ENCODE data around the gene LZTS2.
A peak's percentile ranks its signal among the peaks of the same experiment; 100 is the strongest.

LZTS2 gene

GRCh38 chr10:100979791-100980272 is 19.8 kb upstream of the LZTS2 start:
- H3K9ac ChIP-seq (ENCODE audit: low read length in 2 of 2), result no peak overlapping the region
- H3K27ac ChIP-seq (ENCODE audit: low read length), result no peak overlapping the region
- peaks cover 22 to 46% of the 10 kb centered on the region in 2 donors for H3K36me3 ChIP-seq (ENCODE audit: control insufficient read depth in 2 of 2, insufficient read depth in 2 of 2, low read length in 2 of 2)
- no peaks in the 10 kb centered on the region for H3K4me1 ChIP-seq (ENCODE audit: control insufficient read depth, insufficient read depth, low read length)
- no peaks in the 10 kb centered on the region for H3K9me3 ChIP-seq (ENCODE audit: control insufficient read depth in 2 of 2, low read length in 2 of 2)
- no peaks in the 10 kb centered on the region for H3K27me3 ChIP-seq (ENCODE audit: control insufficient read depth in 1 of 2, insufficient read depth in 2 of 2, low read length in 2 of 2)
- H3K4me3 ChIP-seq (ENCODE audit: low read length in 2 of 2), result no peak overlapping the region

- Histone ChIP-seq H3K4me3 (ENCODE audit: low read length in 2 of 2) (no peak overlapping the region), H3K27ac (ENCODE audit: low read length) (no peak overlapping the region), H3K27me3 (ENCODE audit: control insufficient read depth in 1 of 2, insufficient read depth in 2 of 2, low read length in 2 of 2) (no peaks in the 10 kb centered on the region), H3K36me3 (ENCODE audit: control insufficient read depth in 2 of 2, insufficient read depth in 2 of 2, low read length in 2 of 2) (peaks cover 22 to 46% of the 10 kb centered on the region in 2 donors), H3K9me3 (ENCODE audit: control insufficient read depth in 2 of 2, low read length in 2 of 2) (no peaks in the 10 kb centered on the region), H3K4me1 (ENCODE audit: control insufficient read depth, insufficient read depth, low read length) (no peaks in the 10 kb centered on the region), H3K9ac (ENCODE audit: low read length in 2 of 2) (no peak overlapping the region)
Observed at GRCh38 chr10:100980311-100980710, 19.3 kb upstream of the LZTS2 start.

GRCh38 chr10:100980711-100981110 is 18.9 kb upstream of the LZTS2 start:
- H3K4me1 ChIP-seq (ENCODE audit: control insufficient read depth, insufficient read depth, low read length), result no peaks in the 10 kb centered on the region
- no peaks in the 10 kb centered on the region for H3K27me3 ChIP-seq (ENCODE audit: control insufficient read depth in 1 of 2, insufficient read depth in 2 of 2, low read length in 2 of 2)
- H3K36me3 ChIP-seq (ENCODE audit: control insufficient read depth in 2 of 2, insufficient read depth in 2 of 2, low read length in 2 of 2), result peaks cover 22 to 48% of the 10 kb centered on the region in 2 donors
- no peaks in the 10 kb centered on the region for H3K9me3 ChIP-seq (ENCODE audit: control insufficient read depth in 2 of 2, low read length in 2 of 2)
- no peak overlapping the region for H3K27ac ChIP-seq (ENCODE audit: low read length)
- no peak overlapping the region for H3K9ac ChIP-seq (ENCODE audit: low read length in 2 of 2)
- H3K4me3 ChIP-seq (ENCODE audit: low read length in 2 of 2), result no peak overlapping the region

GRCh38 chr10:100981178-100981772 is 18.3 kb upstream of the LZTS2 start:
- Histone ChIP-seq H3K36me3 (ENCODE audit: control insufficient read depth in 2 of 2, insufficient read depth in 2 of 2, low read length in 2 of 2) (peaks cover 22 to 48% of the 10 kb centered on the region in 2 donors), H3K9ac (ENCODE audit: low read length in 2 of 2) (no peak overlapping the region), H3K27me3 (ENCODE audit: control insufficient read depth in 1 of 2, insufficient read depth in 2 of 2, low read length in 2 of 2) (no peaks in the 10 kb centered on the region), H3K4me3 (ENCODE audit: low read length in 2 of 2) (no peak overlapping the region), H3K4me1 (ENCODE audit: control insufficient read depth, insufficient read depth, low read length) (peaks cover 4% of the 10 kb centered on the region), H3K9me3 (ENCODE audit: control insufficient read depth in 2 of 2, low read length in 2 of 2) (no peaks in the 10 kb centered on the region), H3K27ac (ENCODE audit: low read length) (no peak overlapping the region)

GRCh38 chr10:100982916-100983830 is 16.4 kb upstream of the LZTS2 start:
- no peak overlapping the region for H3K9ac ChIP-seq (ENCODE audit: low read length in 2 of 2)
- peaks cover 20% of the 10 kb centered on the region for H3K4me1 ChIP-seq (ENCODE audit: control insufficient read depth, insufficient read depth, low read length)
- H3K9me3 ChIP-seq (ENCODE audit: control insufficient read depth in 2 of 2, low read length in 2 of 2), result no peaks in the 10 kb centered on the region
- peaks cover 22 to 40% of the 10 kb centered on the region in 2 donors for H3K36me3 ChIP-seq (ENCODE audit: control insufficient read depth in 2 of 2, insufficient read depth in 2 of 2, low read length in 2 of 2)
- H3K27ac ChIP-seq (ENCODE audit: low read length), result no peak overlapping the region
- no peak overlapping the region for H3K4me3 ChIP-seq (ENCODE audit: low read length in 2 of 2)
- no peaks in the 10 kb centered on the region for H3K27me3 ChIP-seq (ENCODE audit: control insufficient read depth in 1 of 2, insufficient read depth in 2 of 2, low read length in 2 of 2)

GRCh38 chr10:100983868-100984671 is 15.5 kb upstream of the LZTS2 start:
- H3K27ac ChIP-seq (ENCODE audit: low read length), result no peak overlapping the region
- H3K4me1 ChIP-seq (ENCODE audit: control insufficient read depth, insufficient read depth, low read length), result peaks cover 21% of the 10 kb centered on the region
- no peaks in the 10 kb centered on the region for H3K27me3 ChIP-seq (ENCODE audit: control insufficient read depth in 1 of 2, insufficient read depth in 2 of 2, low read length in 2 of 2)
- no peak overlapping the region for H3K4me3 ChIP-seq (ENCODE audit: low read length in 2 of 2)
- no peaks in the 10 kb centered on the region for H3K9me3 ChIP-seq (ENCODE audit: control insufficient read depth in 2 of 2, low read length in 2 of 2)
- peaks cover 18 to 33% of the 10 kb centered on the region in 2 donors for H3K36me3 ChIP-seq (ENCODE audit: control insufficient read depth in 2 of 2, insufficient read depth in 2 of 2, low read length in 2 of 2)
- no peak overlapping the region for H3K9ac ChIP-seq (ENCODE audit: low read length in 2 of 2)

GRCh38 chr10:100984672-100985177 is 14.9 kb upstream of the LZTS2 start:
- Histone ChIP-seq H3K36me3 (ENCODE audit: control insufficient read depth in 2 of 2, insufficient read depth in 2 of 2, low read length in 2 of 2) (peaks cover 18 to 36% of the 10 kb centered on the region in 2 donors), H3K4me3 (ENCODE audit: low read length in 2 of 2) (no peak overlapping the region), H3K9me3 (ENCODE audit: control insufficient read depth in 2 of 2, low read length in 2 of 2) (no peaks in the 10 kb centered on the region), H3K4me1 (ENCODE audit: control insufficient read depth, insufficient read depth, low read length) (peaks cover 21% of the 10 kb centered on the region), H3K27me3 (ENCODE audit: control insufficient read depth in 1 of 2, insufficient read depth in 2 of 2, low read length in 2 of 2) (no peaks in the 10 kb centered on the region), H3K9ac (ENCODE audit: low read length in 2 of 2) (no peak overlapping the region), H3K27ac (ENCODE audit: low read length) (no peak overlapping the region)

- H3K27ac ChIP-seq (ENCODE audit: low read length), result no peak overlapping the region
- peaks cover 16 to 31% of the 10 kb centered on the region in 2 donors for H3K36me3 ChIP-seq (ENCODE audit: control insufficient read depth in 2 of 2, insufficient read depth in 2 of 2, low read length in 2 of 2)
Observed at GRCh38 chr10:100985336-100985735, 14.3 kb upstream of the LZTS2 start.

GRCh38 chr10:100986623-100986951 is 13.0 kb upstream of the LZTS2 start:
- Histone ChIP-seq H3K4me1 (ENCODE audit: control insufficient read depth, insufficient read depth, low read length) (peaks cover 21% of the 10 kb centered on the region), H3K4me3 (ENCODE audit: low read length in 2 of 2) (peak overlapping the region; percentile 90 to 96), H3K9ac (ENCODE audit: low read length in 2 of 2) (peak overlapping the region; percentile 83 to 86), H3K27ac (ENCODE audit: low read length) (peak overlapping the region; percentile 58), H3K36me3 (ENCODE audit: control insufficient read depth in 2 of 2, insufficient read depth in 2 of 2, low read length in 2 of 2) (peaks cover 15 to 33% of the 10 kb centered on the region in 2 donors), H3K27me3 (ENCODE audit: control insufficient read depth in 1 of 2, insufficient read depth in 2 of 2, low read length in 2 of 2) (no peaks in the 10 kb centered on the region), H3K9me3 (ENCODE audit: control insufficient read depth in 2 of 2, low read length in 2 of 2) (no peaks in the 10 kb centered on the region)

More at GRCh38 chr10:100985336-100985735, 14.3 kb upstream of the LZTS2 start:
- Histone ChIP-seq H3K27me3 (ENCODE audit: control insufficient read depth in 1 of 2, insufficient read depth in 2 of 2, low read length in 2 of 2) (no peaks in the 10 kb centered on the region), H3K9ac (ENCODE audit: low read length in 2 of 2) (no peak overlapping the region), H3K4me1 (ENCODE audit: control insufficient read depth, insufficient read depth, low read length) (peaks cover 21% of the 10 kb centered on the region), H3K4me3 (ENCODE audit: low read length in 2 of 2) (no peak overlapping the region), H3K9me3 (ENCODE audit: control insufficient read depth in 2 of 2, low read length in 2 of 2) (no peaks in the 10 kb centered on the region)

- H3K27me3 ChIP-seq (ENCODE audit: control insufficient read depth in 1 of 2, insufficient read depth in 2 of 2, low read length in 2 of 2), result no peaks in the 10 kb centered on the region
Observed at GRCh38 chr10:100986952-100987684, 12.5 kb upstream of the LZTS2 start, which contains the start of the genes MRPL43 and TWNK. Gene MRPL43, minus strand, starts transcription at chr10:100987497. Its CDS starts 54 bp downstream, at chr10:100987443. Gene TWNK, plus strand, starts transcription at chr10:100987543. Its CDS starts 668 bp downstream, at chr10:100988211.

More at GRCh38 chr10:100986952-100987684, 12.5 kb upstream of the LZTS2 start, which contains the start of the genes MRPL43 and TWNK:
- Histone ChIP-seq H3K27ac (ENCODE audit: low read length) (peak within 1 kb of the TSS; percentile 58), H3K36me3 (ENCODE audit: control insufficient read depth in 2 of 2, insufficient read depth in 2 of 2, low read length in 2 of 2) (peaks cover 15 to 31% of the 10 kb centered on the region in 2 donors), H3K4me3 (ENCODE audit: low read length in 2 of 2) (peak within 1 kb of the TSS; percentile 90 to 96), H3K4me1 (ENCODE audit: control insufficient read depth, insufficient read depth, low read length) (peaks cover 21% of the 10 kb centered on the region), H3K9ac (ENCODE audit: low read length in 2 of 2) (peak within 1 kb of the TSS; percentile 83 to 86), H3K9me3 (ENCODE audit: control insufficient read depth in 2 of 2, low read length in 2 of 2) (no peaks in the 10 kb centered on the region)
